Measurements from ENCODE around the gene ITGB1BP1.

Gene ITGB1BP1

GRCh38 chr2:9375857-9376428 lies 47.4 kb downstream of the ITGB1BP1 start:
- DNase-seq = no peak

GRCh38 chr2:9374071-9374730 lies 49.1 kb downstream of the ITGB1BP1 start:
- no peak for DNase-seq

- DNase-seq = no peak
These were observed 49.9 kb downstream of the ITGB1BP1 start for GRCh38 chr2:9373476-9373875.

- no peak for DNase-seq
These were observed 50.3 kb downstream of the ITGB1BP1 start for GRCh38 chr2:9373047-9373446.

GRCh38 chr2:9370746-9371145 lies 52.6 kb downstream of the ITGB1BP1 start:
- no peak for DNase-seq

- DNase-seq = peak; percentile 97
These were observed 57.3 kb downstream of the ITGB1BP1 start for GRCh38 chr2:9366026-9366425.

GRCh38 chr2:9365498-9366019 lies 57.8 kb downstream of the ITGB1BP1 start:
- no peak for DNase-seq

GRCh38 chr2:9364791-9365497 lies 58.4 kb downstream of the ITGB1BP1 start:
- no peak for DNase-seq

GRCh38 chr2:9364373-9364772 lies 59.0 kb downstream of the ITGB1BP1 start:
- no peak for DNase-seq

GRCh38 chr2:9360701-9361100 lies 62.6 kb downstream of the ITGB1BP1 start:
- no peak for DNase-seq

GRCh38 chr2:9360110-9360509 lies 63.2 kb downstream of the ITGB1BP1 start:
- no peak for DNase-seq

GRCh38 chr2:9359463-9359862 lies 63.9 kb downstream of the ITGB1BP1 start:
- DNase-seq = no peak

GRCh38 chr2:9358846-9359245 lies 64.5 kb downstream of the ITGB1BP1 start:
- DNase-seq = no peak

GRCh38 chr2:9356261-9356660 lies 67.1 kb downstream of the ITGB1BP1 start:
- peak; percentile 73 for DNase-seq

- DNase-seq = no peak
These were observed 67.6 kb downstream of the ITGB1BP1 start for GRCh38 chr2:9355716-9356115.

GRCh38 chr2:9355270-9355669 lies 68.1 kb downstream of the ITGB1BP1 start:
- DNase-seq = no peak

GRCh38 chr2:9354318-9354717 lies 69.0 kb downstream of the ITGB1BP1 start:
- no peak for DNase-seq
